Measurements from ENCODE around the gene SLC35C1.

The SLC35C1 gene

DNA sequence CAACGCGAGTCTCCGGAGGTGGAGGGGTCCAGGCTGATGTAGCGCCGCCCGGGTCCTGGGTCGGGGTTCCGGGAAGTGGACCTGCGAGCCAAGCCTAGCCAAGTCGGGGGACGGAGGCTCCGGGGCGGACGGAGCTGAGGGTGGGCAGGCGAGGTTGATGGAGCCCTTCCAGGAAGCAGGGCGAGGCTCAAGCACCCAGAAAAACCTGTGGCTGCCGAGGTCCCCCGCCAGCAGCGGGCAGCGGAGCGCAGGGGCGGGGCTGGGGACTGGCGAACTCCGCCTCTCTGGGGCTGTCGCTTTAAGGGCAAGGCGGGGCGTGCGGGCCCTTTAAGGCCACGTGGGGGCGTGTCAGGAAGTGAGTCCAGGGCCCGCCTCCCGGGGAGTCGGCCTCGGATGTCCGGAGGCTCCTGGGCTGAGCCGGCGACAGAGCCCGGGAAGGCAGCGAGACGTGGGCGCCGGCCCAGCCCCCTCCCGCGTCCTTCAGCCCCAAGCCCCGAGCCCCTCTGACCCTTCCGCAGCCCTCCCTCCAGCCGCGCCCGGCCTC is at the start of gene SLC35C1:
SLC35C1 (plus strand) TSS at position 389 of the 544 bp plus-strand sequence. CDS start 653 bp downstream, outside the sequence.
- peak; percentile 90 for DNase-seq

DNA sequence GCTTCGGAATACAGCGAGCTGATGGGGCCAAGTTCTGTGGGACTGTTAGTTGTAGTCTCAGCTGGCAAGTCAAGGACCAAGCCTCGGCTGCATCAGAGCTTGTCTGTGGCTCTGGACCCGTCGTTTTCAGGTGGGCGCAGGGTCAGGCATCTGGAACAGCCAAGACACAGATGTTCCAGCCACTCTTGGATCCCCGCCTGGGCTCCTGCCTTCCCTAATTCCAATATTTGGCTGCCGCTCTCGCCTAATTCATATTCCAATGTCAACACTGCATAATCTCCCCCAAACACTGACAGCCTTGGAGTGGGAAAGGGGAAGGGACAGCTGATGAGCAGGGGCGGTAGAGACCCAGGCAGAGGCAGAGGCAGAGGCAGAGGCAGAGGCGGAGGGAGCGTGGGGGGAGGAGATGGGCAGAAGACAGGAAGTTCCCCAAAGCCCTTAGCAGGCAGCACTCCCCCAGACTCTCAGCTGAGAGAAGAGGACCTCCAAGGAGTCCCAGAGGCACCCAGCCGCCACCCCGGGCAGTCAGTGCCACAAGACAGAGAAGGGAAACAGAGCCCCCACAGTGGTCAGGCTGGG is 49.6 kb upstream of the SLC35C1 start:
- no peak for DNase-seq

DNA sequence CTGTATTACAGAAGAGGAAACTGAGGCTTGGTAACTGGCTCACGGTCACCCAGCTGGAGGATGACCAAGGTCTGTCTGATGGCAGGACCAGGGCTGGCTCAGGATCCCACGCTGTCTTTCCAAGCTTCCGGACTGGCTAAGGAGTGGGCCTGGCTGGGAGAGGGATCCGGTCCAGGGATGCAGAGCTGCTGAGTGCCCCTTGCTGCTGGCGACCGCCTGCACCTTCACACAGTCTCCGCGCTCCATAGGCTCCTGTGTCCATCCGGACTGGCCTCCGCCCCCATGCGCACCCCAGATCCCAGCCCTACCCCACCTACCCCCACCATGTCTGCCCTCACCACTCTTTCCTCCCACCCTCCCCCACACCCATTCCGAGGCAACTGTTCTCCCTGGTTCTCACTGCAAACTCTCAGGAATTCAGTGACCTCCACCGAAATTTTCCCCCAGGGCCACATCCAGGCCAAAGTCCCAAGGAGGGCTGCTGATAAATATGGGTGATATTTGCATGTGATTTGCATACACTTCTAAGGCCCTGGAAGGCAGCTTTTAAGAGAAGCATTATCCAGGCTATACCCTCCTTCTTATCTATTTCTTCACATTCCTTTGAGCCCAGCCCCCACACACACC is 48.5 kb upstream of the SLC35C1 start:
- no peak for DNase-seq

DNA sequence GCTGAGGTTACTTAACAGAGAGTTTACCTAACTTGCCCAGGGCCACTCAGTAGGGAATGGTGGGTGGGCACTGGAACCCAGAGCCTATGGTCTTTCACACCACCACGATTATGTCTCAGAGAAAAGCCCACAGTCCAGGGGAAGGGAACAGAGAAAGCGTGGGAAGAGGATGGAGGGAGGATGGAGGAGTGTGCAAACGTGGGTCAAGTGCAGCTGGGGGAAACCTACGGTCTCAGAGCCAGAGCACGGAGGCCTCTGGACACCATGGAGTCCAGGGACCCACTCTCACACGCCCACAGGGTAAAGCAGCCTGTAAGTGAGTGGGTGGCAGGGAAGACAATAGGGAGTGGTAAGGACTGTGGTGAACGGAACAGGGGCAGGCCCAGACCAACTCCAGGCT is 47.3 kb upstream of the SLC35C1 start:
- DNase-seq = no peak

DNA sequence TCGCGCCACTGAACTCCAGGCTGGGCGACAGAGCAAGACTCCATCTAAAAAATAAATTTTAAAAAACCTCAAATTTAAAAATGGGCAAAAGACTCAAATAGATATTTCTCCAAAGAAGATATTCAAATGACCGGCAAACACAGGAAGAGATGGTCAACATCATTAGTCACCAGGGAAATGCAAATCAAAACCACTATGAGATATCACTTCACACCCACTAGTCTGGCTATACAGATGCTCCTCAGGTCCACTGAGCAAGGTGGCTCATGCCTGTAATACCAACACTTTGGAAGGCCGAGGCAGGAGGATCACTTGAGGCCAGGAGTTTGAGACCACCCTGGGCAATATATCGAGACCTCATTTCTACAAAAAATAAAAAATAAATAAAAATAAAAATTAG is 43.3 kb upstream of the SLC35C1 start:
- DNase-seq = no peak

DNA sequence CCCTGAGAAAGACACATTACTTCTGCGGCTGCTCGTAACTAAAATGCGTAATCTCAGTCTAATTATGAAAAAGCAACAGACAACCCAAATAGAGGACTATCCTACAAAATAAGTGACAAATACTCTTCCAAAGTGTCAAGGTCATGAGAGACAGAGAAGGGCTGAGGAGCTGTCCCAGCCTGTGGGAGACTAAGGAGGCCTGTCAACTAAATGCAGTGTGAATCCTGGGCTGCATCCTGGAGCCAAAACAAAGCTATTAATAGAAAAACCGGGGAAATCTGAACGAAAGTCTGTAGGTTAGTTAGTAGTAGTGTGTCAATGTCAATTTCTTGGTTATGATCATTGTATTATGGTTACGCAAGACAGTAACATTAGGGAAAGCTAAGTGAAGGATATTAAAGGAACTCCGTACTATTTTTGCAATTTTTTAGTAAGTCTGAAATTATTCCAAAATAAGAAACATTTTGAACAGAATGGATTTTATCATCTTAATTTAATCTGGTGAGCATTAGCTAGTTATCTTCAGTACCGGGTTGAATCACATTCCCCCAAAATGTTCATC is 39.8 kb upstream of the SLC35C1 start:
- no peak for DNase-seq

DNA sequence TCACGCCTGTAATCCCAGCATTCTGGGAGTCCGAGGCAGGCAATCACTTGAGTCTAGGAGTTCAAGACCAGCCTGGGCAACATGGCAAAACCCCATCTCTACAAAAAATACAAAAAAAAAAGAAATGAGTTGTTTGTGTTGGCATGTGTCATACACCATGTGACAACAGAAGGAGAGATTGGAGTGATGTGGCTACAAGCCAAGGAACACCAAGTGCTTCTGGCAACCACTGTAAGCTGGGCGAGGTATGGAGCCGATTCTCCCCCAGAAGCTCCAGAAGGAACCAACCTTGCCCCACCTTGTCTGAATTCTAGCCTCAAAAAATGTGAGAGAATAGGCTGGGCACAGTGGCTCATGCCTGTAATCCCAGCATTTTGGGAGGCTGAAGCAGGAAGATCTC is 39.1 kb upstream of the SLC35C1 start:
- DNase-seq = no peak

DNA sequence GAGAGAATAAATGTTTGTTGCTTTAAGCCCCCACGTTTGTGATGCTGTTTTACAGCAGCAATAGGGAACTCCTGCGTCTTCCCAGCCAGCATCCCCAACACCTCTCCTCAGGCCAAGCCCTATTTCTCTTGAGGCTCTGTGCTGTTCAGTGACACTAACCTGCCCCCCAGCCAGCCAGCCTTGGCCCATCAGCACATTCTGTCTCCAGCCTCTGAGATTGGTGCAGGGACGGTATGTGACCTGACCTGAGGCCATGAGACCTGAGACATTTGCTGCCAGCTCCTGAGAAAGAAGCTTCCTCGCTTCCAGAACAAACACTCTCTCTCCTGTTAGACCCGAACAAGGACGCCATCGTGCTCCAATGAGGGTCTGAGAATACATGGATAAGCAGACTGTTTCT is 38.5 kb upstream of the SLC35C1 start:
- no peak for DNase-seq

DNA sequence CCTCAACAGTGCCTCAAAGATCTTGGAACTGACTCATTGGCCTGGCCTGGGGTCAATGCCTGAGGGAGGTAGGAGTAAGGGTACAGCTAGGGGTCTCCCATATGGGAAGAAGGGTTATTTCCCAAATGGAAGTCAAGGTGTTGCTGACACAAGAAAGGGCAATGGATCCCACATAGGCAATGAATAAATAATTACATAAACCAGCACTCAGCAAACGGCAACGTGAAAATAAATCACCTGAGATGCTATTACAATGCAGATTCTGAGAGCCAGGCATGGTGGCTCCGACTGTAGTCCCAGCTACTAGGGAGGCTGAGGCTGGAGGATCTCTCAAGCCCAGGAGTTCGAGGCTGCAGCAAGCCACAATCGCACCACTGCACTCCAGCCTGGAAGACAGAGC is 36.5 kb upstream of the SLC35C1 start:
- DNase-seq = no peak

DNA sequence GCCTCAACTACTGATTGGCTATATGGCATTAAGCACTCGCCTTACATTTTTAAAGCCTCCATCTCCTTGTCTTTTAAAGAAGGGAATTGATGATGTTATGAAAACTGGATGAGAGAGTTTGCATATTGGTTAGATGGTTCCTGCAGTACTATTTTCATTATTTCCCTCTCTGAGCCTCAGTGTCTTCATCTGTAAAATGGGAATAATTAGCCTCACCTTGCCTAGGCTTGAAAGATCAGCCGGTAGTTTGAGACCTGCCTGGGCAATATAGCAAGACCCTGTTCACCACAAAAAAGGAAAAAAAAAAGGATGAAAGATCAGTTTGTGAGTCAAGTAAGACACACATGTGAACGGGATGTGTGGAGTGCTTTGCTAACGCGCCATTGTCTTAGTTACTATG is 35.0 kb upstream of the SLC35C1 start:
- no peak for DNase-seq

DNA sequence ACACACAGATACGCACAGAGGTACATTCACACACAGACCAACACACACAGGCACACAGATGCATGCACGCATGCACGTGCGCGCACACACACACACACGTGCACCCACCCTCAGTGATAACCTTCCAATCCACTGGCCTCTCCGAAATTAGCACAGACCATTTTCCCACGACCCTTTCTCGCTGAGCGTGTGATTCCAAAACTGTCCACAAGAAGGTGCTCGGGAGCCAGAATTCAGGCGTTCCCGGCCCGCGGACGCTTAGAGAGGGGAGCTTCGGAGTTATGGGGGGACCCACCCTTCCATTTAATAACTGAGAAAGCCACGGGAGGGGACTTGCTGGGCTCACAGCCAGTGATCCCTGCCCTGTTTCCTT is 33.8 kb upstream of the SLC35C1 start:
- DNase-seq = peak; percentile 29

DNA sequence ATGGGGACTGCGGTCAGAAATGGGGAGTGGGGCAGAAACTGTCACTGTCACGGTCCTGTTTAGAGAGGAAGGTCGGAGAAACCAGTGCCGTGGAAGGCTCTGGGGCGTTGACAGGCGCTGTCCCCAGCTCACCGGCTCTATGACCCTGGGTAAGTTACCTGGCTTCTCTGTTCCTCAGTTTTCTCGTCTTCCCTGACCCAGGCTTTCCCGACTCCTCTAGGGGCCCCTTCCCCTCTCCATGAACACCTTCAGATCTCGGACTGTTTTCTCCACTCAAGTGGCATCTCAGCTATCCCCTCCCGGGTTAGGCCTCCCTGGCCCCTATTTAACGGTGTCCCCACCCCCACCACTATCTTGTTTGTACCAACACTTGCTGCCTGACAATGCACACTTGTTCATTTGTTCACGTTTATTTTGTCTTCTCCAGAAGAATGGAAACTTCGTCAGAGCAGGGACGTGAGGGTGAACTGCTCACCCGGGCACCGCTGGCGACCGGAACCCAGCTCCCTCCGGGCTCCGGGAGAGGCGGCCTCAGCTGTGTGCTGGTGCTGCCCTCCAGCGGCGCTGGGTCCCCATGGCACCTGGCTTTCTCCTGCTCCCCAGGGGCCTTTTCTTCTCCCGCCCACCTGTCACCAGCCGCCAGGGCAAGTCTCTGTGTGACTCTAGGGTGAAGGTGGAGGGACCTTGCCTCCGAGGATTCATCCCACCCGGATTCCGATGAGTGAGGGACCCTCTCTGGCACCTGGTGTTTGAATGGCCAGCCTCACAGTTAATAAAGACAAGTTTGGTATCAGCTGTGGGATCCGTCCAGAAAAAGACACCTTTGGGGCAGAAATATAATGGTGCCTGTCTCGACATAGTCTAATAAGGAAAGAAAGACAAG is 33.1 kb upstream of the SLC35C1 start:
- DNase-seq = peak; percentile 63

DNA sequence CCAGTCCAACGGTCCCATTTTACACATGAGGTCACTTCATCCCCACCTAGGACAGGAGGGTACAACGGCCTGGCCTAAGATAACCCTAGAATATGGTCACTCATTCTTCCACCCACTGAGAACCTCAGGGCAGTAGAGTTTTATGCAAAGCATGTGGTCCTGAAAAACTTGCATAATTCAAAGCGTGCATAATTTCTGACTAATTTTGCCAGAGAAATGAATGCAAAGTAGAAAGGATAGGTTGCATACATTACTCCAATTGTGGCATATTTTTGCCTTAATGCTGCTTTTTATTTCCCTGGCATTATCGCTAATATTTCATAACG is 32.5 kb upstream of the SLC35C1 start:
- no peak for DNase-seq

DNA sequence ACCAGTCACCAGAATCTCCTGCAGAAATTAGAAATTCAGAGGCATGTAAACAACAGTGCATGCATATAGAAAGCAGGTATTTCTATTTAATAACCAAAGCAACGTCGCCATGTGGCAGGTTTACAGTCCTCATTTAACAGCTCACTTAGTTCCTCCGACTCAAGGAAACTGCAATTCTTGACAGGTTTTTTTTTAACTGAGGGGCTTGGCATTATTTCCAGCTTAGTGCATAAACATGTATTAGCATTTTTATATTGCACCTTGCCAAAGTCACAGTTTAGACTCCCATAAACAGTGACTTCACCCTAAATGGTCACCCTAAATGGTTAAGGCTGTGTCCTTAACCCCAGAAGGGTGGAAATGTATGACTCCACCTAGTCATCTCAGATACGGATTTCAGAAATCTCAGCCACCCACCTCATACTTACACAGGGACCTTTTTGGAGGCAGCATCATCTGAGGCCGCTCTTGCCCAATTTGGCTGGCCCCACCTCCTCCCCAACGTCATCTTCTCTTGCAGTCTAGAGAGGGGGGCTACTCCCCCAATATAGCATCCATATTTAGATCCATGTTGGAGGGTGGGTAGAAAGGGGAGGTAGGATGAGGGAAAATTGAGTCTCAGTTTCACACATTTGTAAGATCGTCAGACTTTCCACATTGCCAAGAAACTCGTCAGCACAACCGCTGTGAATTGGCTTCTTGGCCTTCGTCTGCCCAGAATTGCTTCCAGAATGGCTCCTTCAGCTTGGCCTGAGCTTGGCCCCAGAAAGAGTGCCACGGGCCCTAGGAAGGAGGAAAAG is 31.8 kb upstream of the SLC35C1 start:
- DNase-seq = no peak

DNA sequence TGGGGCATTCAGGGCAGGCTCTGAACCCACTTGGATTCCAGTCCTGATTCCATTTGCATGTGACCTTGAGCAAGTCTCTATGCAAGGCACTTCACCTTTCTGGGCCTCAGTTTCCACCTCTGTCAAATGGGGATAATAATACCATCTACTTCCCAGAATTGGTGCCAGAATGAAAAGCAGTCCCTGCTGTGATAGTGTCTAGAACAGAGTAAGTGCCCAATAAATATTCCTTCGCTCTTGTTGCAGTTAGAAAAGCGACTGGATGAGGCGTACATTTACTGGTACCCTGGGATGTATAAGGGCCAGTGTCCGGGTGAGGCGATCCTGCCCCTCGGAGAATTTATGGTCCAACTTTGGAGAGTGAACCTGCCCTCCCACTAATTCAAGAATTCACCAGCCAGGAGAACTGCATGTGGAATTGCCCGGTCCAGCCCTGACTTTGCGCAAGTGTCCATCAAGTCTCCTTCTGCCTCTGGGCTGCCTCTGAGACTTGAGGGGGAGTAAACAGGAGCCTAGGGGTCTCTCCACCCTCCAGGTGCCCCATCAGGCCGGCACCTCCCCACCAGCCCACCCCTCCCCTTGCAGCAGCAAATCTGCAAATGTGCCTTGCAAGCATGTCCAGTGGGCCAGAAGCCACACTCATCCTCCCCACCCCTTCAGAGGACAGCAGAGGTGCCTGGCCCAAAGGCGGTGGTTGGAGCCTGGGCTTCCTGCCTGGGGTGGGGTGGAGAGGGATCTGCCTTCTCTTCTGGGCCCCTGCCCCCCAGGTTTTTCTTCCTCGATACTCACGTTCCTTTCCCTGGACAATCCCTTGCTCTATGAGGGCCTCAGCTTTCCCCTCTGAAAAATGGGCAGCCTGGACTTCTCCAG is 30.9 kb upstream of the SLC35C1 start:
- DNase-seq = no peak

DNA sequence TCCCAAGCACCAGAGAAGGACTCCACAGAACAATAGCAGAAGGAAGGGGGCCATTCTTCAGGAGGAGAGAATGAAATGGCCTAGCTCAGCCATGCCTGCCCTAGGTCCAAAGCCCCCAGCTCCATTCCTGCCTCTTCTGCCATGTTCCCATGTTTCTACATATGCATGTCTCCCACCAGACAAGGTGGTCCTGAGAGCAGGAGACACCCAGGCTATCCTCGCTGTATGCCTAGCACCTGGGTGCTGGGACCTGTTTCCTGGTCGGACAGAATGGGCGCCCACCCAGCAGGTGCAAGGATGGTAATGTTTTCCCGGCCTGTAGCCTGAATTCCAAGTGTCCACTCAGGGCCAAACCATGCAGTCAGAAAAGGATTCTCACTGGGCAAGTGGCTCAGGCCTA is 30.2 kb upstream of the SLC35C1 start:
- no peak for DNase-seq

DNA sequence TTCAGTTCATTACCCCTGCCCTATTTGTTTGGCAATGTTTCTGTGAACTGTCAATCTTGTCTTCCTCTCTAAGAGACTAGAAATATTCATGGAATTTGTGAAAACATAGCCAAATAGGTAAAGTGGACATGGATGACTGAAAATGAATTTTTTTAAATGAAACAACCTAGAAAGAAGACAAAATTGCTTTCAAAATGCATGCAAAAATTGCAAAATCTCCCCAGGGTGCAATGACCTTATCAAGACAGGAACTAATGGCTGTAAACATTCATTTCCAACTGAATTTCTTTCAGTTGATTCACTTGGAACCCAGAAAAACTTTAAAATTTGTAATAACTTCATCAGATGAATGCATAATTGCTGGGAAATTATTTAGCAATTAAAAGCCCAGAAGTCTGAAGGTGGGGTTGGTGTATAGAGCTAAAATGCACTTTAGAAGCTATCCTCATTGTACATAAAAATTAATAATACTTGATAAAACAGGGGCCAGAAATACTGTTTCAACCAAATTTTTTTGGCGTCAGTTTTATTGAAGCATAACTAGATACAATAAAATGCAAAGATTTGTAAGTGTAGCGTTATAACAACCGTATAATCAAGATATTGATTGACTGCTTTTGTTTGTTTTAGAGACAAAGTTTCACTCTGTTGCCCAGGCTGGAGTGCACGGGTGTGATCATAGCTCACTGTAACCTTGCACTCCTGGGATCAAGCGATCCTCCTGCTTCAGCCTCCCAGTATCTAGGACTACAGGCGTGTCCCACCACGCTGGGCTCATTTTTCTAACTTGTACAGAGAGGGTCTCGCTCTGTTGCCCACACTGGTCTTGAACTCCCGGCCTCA is 27.6 kb upstream of the SLC35C1 start:
- no peak for DNase-seq

DNA sequence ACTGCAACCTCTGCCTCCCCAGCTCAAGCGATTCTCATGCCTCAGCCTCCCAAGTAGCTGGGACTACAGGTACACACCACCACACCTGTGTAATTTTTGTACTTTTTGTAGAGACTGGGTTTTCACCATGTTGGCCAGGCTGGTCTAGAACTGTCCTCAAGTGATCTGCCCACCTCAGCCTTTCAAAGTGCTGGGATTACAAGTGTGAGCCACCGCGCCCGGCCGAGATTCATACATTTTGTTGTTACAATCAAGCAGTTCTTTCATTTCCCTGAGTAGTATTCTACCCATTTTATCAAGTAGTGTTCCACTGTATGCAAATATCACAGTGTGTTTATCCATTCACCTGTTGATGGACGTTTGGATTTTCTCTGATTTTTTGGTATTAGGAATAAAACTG is 26.6 kb upstream of the SLC35C1 start:
- DNase-seq = no peak

DNA sequence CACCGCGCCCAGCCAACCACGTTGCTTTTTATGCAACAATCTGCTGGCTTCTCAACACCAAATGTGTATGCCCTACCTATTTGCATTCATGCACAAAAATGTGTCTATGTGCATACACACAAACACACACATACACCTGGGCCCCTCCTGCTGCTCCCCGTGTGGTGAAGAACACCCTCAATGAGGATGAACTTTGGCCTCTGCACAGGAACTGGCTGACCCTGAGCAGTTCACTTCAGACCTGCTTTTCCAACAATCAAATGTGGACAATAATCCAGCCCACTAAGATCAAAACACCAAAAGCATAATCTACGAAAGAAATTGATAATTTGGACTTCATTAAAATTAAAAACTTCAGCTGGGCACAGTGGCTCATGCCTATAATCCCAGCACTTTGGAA is 25.3 kb upstream of the SLC35C1 start:
- DNase-seq = no peak

DNA sequence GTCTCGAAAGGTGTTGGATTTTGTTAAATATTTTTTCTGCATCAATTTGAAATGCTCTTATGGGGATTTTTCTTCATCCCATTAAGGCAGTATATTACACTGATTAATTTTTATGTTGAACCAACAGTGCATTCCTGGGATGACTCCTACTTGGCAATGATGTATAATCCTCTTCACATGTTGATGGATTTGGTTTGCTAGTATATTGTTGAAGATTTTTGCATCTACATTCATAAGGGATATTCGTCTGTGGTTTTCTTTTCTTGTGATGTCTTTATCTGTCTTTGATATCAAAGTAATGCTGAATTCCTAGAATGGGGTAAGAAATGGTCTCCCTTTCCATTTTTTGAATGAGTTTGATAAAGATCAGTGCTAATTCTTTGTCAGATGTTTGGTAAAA is 18.7 kb upstream of the SLC35C1 start:
- no peak for DNase-seq

DNA sequence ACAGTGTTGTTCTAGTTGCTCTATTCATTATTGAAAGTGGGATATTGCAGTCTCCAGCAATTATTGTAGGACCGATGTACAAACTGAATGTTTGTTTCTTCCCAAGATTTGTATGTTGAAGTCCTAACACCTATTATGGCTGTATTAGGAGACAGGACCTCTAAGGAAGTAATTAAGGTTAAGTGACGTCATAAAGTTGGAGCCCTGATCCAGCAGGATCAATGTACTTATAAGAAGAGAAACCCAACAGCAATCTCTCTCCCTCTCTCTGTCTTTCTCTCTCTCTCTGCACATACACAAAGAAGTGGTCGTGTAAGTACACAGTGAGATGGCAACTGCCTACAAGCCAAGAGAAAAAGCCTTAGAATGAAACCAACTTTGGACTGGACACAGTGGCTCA is 16.1 kb upstream of the SLC35C1 start:
- no peak for DNase-seq
